ENCODE results near the gene ARFGAP3.

DNA sequence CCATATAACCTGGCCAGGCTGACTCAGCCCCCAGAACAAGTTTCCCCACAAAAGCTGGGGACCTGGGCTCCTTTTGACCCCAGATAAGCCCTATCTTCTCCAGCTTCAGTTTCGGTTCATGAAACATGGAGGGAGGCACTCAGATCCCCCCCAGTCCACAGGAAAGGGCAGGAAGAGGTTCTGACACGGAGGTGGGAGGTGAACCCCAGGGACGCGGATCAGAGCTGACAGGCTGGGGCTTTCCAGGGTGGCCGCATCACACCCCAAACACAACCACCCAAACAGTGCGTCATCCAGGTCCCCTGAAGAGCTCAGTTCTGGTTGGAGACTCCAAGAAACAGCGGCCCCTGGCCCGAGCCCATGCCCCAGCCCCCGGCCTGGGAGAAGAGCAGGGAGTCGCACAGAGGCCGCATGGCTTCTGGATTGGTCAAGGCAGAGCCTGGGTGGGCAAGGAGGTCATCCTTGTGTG lies 92.1 kb downstream of the ARFGAP3 start:
- TF ChIP-seq POLR2A (IDR thresholded peaks at IDR 0.05; ENCODE audit: low read depth, low read length): no peak
- no peak for TF ChIP-seq TAF1 (IDR thresholded peaks at IDR 0.05; ENCODE audit: low read depth, low read length)
- no peak for TF ChIP-seq SPI1 (IDR thresholded peaks at IDR 0.05; ENCODE audit: low read depth, low read length)

Data from GM12891 (cell line).